ENCODE results near the gene NUDT8.

Gene NUDT8

DNA sequence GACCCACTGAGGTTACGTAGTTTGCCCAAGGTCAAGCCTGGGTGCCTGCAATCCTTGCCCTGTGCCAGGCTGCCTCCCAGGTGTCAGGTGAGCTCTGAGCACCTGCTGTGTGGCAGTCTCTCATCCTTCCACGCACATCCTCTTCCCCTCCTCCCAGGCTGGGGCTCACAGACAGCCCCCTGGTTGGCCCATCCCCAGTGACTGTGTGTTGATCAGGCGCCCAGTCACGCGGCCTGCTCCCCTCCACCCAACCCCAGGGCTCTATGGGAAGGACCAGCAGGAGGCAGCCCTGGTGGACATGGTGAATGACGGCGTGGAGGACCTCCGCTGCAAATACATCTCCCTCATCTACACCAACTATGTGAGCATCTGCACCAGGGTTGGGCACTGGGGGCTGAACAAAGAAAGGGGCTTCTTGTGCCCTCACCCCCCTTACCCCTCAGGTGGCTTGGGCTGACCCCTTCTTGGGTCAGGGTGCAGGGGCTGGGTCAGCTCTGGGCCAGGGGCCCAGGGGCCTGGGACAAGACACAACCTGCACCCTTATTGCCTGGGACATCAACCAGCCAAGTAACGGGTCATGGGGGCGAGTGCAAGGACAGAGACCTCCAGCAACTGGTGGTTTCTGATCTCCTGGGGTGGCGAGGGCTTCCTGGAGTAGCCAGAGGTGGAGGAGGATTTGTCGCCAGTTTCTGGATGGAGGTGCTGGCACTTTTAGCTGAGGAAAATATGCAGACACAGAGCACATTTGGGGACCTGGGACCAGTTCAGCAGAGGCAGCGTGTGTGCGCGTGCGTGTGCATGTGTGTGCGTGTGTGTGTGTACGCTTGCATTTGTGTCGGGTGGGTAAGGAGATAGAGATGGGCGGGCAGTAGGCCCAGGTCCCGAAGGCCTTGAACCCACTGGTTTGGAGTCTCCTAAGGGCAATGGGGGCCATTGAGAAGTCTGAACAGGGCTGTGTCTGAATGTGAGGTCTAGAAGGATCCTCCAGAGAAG is 44.6 kb downstream of the NUDT8 start:
- TF ChIP-seq, protein P1, sequence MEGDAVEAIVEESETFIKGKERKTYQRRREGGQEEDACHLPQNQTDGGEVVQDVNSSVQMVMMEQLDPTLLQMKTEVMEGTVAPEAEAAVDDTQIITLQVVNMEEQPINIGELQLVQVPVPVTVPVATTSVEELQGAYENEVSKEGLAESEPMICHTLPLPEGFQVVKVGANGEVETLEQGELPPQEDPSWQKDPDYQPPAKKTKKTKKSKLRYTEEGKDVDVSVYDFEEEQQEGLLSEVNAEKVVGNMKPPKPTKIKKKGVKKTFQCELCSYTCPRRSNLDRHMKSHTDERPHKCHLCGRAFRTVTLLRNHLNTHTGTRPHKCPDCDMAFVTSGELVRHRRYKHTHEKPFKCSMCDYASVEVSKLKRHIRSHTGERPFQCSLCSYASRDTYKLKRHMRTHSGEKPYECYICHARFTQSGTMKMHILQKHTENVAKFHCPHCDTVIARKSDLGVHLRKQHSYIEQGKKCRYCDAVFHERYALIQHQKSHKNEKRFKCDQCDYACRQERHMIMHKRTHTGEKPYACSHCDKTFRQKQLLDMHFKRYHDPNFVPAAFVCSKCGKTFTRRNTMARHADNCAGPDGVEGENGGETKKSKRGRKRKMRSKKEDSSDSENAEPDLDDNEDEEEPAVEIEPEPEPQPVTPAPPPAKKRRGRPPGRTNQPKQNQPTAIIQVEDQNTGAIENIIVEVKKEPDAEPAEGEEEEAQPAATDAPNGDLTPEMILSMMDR (IDR thresholded peaks at IDR 0.05), result no peak
- H3K4me1 ChIP-seq, result peaks cover 5% of the 10 kb centered on the region
- peak overlapping the region; percentile 75 for H3K4me2 ChIP-seq (ENCODE audit: low read length)
- no peaks in the 10 kb centered on the region for H3K36me3 ChIP-seq (ENCODE audit: control insufficient read depth, insufficient read depth, low read length)
- H2AFZ ChIP-seq, result no peak overlapping the region
- no peaks in the 10 kb centered on the region for H3K79me2 ChIP-seq
- H3K27ac ChIP-seq, result peak overlapping the region; percentile 84
- H3K9me3 ChIP-seq (ENCODE audit: control insufficient read depth, low read length), result no peaks in the 10 kb centered on the region
- H3K4me3 ChIP-seq (ENCODE audit: low read depth, low read length), result peak overlapping the region; percentile 57
- H3K9ac ChIP-seq, result no peak overlapping the region
- H3K27me3 ChIP-seq (ENCODE audit: control insufficient read depth, insufficient read depth, low read length), result no peaks in the 10 kb centered on the region

DNA sequence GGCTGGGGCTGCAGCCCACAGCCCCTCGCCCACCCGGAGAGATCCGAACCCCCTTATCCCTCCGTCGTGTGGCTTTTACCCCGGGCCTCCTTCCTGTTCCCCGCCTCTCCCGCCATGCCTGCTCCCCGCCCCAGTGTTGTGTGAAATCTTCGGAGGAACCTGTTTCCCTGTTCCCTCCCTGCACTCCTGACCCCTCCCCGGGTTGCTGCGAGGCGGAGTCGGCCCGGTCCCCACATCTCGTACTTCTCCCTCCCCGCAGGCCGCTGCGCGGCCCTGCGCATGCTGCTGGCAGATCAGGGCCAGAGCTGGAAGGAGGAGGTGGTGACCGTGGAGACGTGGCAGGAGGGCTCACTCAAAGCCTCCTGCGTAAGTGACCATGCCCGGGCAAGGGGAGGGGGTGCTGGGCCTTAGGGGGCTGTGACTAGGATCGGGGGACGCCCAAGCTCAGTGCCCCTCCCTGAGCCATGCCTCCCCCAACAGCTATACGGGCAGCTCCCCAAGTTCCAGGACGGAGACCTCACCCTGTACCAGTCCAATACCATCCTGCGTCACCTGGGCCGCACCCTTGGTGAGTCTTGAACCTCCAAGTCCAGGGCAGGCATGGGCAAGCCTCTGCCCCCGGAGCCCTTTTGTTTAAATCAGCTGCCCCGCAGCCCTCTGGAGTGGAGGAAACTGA is 45.4 kb downstream of the NUDT8 start:
- Histone ChIP-seq H3K27ac (peak overlapping the region; percentile 84), H3K4me1 (peaks cover 5% of the 10 kb centered on the region), H3K4me2 (ENCODE audit: low read length) (peak overlapping the region; percentile 75), H3K4me3 (ENCODE audit: low read depth, low read length) (peak overlapping the region; percentile 57), H3K9ac (no peak overlapping the region), H3K36me3 (ENCODE audit: control insufficient read depth, insufficient read depth, low read length) (no peaks in the 10 kb centered on the region), H3K9me3 (ENCODE audit: control insufficient read depth, low read length) (no peaks in the 10 kb centered on the region), H2AFZ (peak overlapping the region; percentile 75), H3K27me3 (ENCODE audit: control insufficient read depth, insufficient read depth, low read length) (no peaks in the 10 kb centered on the region), H3K79me2 (no peaks in the 10 kb centered on the region)
- TF ChIP-seq, protein P1 (IDR thresholded peaks at IDR 0.05), result no peak

DNA sequence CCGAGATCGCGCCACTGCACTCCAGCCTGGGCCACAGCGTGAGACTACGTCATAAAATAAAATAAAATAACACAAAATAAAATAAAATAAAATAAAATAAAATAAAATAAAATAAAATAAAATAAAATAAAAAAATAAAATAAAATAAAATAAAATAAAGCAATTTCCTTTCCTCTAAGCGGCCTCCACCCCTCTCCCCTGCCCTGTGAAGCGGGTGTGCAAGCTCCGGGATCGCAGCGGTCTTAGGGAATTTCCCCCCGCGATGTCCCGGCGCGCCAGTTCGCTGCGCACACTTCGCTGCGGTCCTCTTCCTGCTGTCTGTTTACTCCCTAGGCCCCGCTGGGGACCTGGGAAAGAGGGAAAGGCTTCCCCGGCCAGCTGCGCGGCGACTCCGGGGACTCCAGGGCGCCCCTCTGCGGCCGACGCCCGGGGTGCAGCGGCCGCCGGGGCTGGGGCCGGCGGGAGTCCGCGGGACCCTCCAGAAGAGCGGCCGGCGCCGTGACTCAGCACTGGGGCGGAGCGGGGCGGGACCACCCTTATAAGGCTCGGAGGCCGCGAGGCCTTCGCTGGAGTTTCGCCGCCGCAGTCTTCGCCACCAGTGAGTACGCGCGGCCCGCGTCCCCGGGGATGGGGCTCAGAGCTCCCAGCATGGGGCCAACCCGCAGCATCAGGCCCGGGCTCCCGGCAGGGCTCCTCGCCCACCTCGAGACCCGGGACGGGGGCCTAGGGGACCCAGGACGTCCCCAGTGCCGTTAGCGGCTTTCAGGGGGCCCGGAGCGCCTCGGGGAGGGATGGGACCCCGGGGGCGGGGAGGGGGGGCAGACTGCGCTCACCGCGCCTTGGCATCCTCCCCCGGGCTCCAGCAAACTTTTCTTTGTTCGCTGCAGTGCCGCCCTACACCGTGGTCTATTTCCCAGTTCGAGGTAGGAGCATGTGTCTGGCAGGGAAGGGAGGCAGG is 46.2 kb downstream of the NUDT8 start, which contains the start of gene GSTP1:
Gene GSTP1, plus strand, starts transcription at position 566 of the 958 bp plus-strand sequence. Its CDS starts 32 bp downstream, at position 598.
- peak within 1 kb of the TSS; percentile 75 for H2AFZ ChIP-seq
- no peaks in the 10 kb centered on the region for H3K36me3 ChIP-seq (ENCODE audit: control insufficient read depth, insufficient read depth, low read length)
- H3K79me2 ChIP-seq, result no peaks in the 10 kb centered on the region
- no peaks in the 10 kb centered on the region for H3K27me3 ChIP-seq (ENCODE audit: control insufficient read depth, insufficient read depth, low read length)
- no peaks in the 10 kb centered on the region for H3K9me3 ChIP-seq (ENCODE audit: control insufficient read depth, low read length)
- H3K4me3 ChIP-seq (ENCODE audit: low read depth, low read length), result peak within 1 kb of the TSS; percentile 57
- TF ChIP-seq, protein P1 (IDR thresholded peaks at IDR 0.05), result peak; percentile 69
- H3K27ac ChIP-seq, result peak within 1 kb of the TSS; percentile 84
- peak within 1 kb of the TSS; percentile 28 for H3K9ac ChIP-seq
- peaks cover 5% of the 10 kb centered on the region for H3K4me1 ChIP-seq
- H3K4me2 ChIP-seq (ENCODE audit: low read length), result peak within 1 kb of the TSS; percentile 75

DNA sequence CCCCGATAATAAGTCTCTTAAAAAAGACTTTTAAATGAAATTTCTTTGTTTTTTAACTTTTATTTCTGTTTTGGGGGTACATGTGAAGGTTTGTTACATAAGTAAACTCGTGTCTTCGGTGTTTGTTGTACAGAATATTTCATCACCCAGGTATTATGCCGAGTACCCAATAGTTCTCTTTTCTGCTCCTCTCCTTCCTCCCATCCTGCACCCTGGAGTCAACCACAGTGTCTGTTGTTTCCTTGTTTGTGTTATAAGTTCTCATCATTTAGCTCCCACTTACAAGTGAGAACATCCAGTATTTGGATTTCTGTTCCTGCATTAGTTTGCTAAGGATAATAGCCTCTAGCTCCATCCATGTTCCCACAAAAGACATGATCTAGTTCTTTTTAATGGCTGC is 47.7 kb downstream of the NUDT8 start:
- Histone ChIP-seq H3K9me3 (ENCODE audit: control insufficient read depth, low read length) (no peaks in the 10 kb centered on the region), H2AFZ (peak overlapping the region; percentile 46), H3K9ac (no peak overlapping the region), H3K4me2 (ENCODE audit: low read length) (peak overlapping the region; percentile 33), H3K4me1 (peaks cover 5% of the 10 kb centered on the region), H3K27me3 (ENCODE audit: control insufficient read depth, insufficient read depth, low read length) (no peaks in the 10 kb centered on the region), H3K79me2 (no peaks in the 10 kb centered on the region), H3K36me3 (ENCODE audit: control insufficient read depth, insufficient read depth, low read length) (no peaks in the 10 kb centered on the region), H3K4me3 (ENCODE audit: low read depth, low read length) (peak overlapping the region; percentile 14), H3K27ac (peak overlapping the region; percentile 84)
- TF ChIP-seq, protein P1 (IDR thresholded peaks at IDR 0.05), result no peak
